ENCODE data around the gene GYPA. TPM values are rescaled to one million over a fixed set of nuclear protein-coding genes. Genes with fewer than 3 reads are reported as not detected.

Gene GYPA
- total RNA-seq, 1 donor from 2014 or later = not detected

Other genes with a start within 250 kb of the GYPA start
- not detected for gene GYPE, start 235.2 kb downstream of the GYPA start, total RNA-seq
- gene GYPB, start 121.3 kb downstream of the GYPA start, total RNA-seq = not detected